OCI-LY7 (cell line): Measurements from ENCODE around the gene CISH. TPM values are rescaled to one million over a fixed set of nuclear protein-coding genes. Genes with fewer than 3 reads are reported as not detected.

ENCODE experiments used
- BruUV-seq: library from RNA; stranded (reverse); fragments of 400-500 nt; replicated peaks from 2 replicates; lab custom pipeline; 2021; lab: Mats Ljungman, UMichigan
- CTCF ChIA-PET: fragments of 300-600 bp; sonication (Branson Sonifier 250); formaldehyde crosslinking; loops from one replicate; lab custom pipeline; 2022; ENCODE audit warnings: antibody characterized with exemption; ENCODE audit not compliant: unreplicated experiment; lab: Charles Lee
- POLR2A ChIA-PET: fragments of 300-600 bp; sonication (Branson Sonifier 250); formaldehyde crosslinking; loops from one replicate; lab custom pipeline; 2022; ENCODE audit warnings: antibody characterized with exemption; lab: Charles Lee
- DNase-seq: peaks from one replicate; pipeline ENCODE4 v3.0.0-alpha.2; 2015; ENCODE audit warnings: low spot score
- H2AFZ ChIP-seq: fragments of 200-600 bp; sonication (generic), shearing (Covaris generic); 2 replicates; pipeline ENCODE4 v1.6.1; 2014; ENCODE audit warnings: mild to moderate bottlenecking, antibody characterized with exemption, low read length, moderate library complexity
- H3K27ac ChIP-seq: fragments of 200-600 bp; sonication (generic); 2 replicates; pipeline ENCODE4 v1.5.1; 2014; ENCODE audit warnings: mixed run types, low read depth, mild to moderate bottlenecking, moderate library complexity, low read length, inconsistent platforms; ENCODE audit not compliant: poor library complexity, severe bottlenecking
- H3K36me3 ChIP-seq: fragments of 200-600 bp; sonication (generic); 2 replicates; pipeline ENCODE4 v1.6.1; 2014; ENCODE audit warnings: mild to moderate bottlenecking, antibody characterized with exemption, low read length, moderate library complexity, mixed read lengths; ENCODE audit not compliant: insufficient read depth
- H3K4me1 ChIP-seq: fragments of 200-600 bp; sonication (generic); 2 replicates; pipeline ENCODE4 v1.5.1; 2014; ENCODE audit warnings: mild to moderate bottlenecking, low read length; ENCODE audit not compliant: insufficient read depth, poor library complexity, severe bottlenecking
- H3K4me2 ChIP-seq: fragments of 200-600 bp; sonication (generic); 2 replicates; pipeline ENCODE4 v1.6.1; 2014; ENCODE audit warnings: mild to moderate bottlenecking, low read length
- H3K4me3 ChIP-seq: fragments of 200-600 bp; sonication (generic); 2 replicates; pipeline ENCODE4 v1.5.1; 2014; ENCODE audit warnings: mild to moderate bottlenecking, low read depth, low read length; ENCODE audit not compliant: poor library complexity, severe bottlenecking
- H3K79me2 ChIP-seq: fragments of 200-600 bp; sonication (generic); 2 replicates; pipeline ENCODE4 v1.6.1; 2016; ENCODE audit warnings: low read depth, mild to moderate bottlenecking, low read length, moderate library complexity, mixed read lengths; ENCODE audit not compliant: insufficient read depth
- H3K9me2 ChIP-seq: fragments of 200-600 bp; sonication (generic); 2 replicates; pipeline ENCODE4 v1.6.1; 2016; ENCODE audit warnings: mild to moderate bottlenecking, low read length, mixed read lengths; ENCODE audit not compliant: insufficient read depth
- H3K9me3 ChIP-seq: fragments of 200-600 bp; sonication (generic); 2 replicates; pipeline ENCODE4 v1.6.1; 2014; ENCODE audit warnings: mild to moderate bottlenecking, mixed run types, low read length, mixed read lengths
- H4K20me1 ChIP-seq: fragments of 200-600 bp; sonication (generic); 2 replicates; pipeline ENCODE4 v1.6.1; 2014; ENCODE audit warnings: mild to moderate bottlenecking, antibody characterized with exemption, low read length, moderate library complexity, mixed read lengths; ENCODE audit not compliant: insufficient read depth
- CTCF ChIP-seq: fragments of 200-600 bp; sonication (generic); conservative IDR thresholded peaks from 2 replicates; pipeline ENCODE4 v1.5.1; 2014; ENCODE audit warnings: mild to moderate bottlenecking, antibody characterized with exemption, low read length, moderate library complexity, mixed read lengths
- EZH2phosphoT487 ChIP-seq: fragments of 200-600 bp; sonication (generic); IDR thresholded peaks from 2 replicates; pipeline ENCODE4 v1.6.1; 2018; ENCODE audit warnings: low read depth, borderline replicate concordance, mild to moderate bottlenecking, mixed run types, antibody characterized with exemption, low read length, moderate library complexity, mixed read lengths
- intact Hi-C: fragments of 100-400 bp; cut with micrococcal nuclease; formaldehyde crosslinking; loops from one replicate; pipeline ENCODE4 v1.10.0; 2022; ENCODE audit not compliant: unreplicated experiment
- total RNA-seq, 2 experiments: library from RNA; depleted of rRNA in 1 of 2; stranded (reverse); fragments of >200 nt in 1 of 2; shearing (Covaris generic) in 1 of 2; gene quantifications; 2 replicates each; pipeline ENCODE4 v1.2.3, GENCODE V29; 2014 to 2022

Gene CISH
- total RNA-seq, 2 experiments from 2014 or later, result not detected

DNA sequence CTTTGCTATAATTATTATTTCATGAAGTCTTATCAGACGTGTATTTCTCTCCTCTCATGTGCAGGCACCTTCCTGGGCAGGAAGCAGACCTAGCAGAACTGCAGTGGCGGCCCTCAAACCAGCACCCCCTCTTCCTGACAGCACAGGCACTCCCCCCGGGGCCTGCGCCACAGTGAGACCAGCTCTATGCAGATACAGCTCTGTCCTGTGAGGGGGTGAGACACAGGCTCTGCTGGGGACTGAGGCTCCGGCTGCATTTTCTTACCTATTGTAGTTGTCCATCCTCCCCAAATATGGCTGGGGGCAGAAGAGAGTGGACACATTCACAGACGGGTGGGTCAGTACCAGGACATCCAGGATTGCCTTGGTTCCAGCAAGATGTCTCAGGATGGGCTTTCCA lies 5.0 kb downstream of the CISH start:
- POLR2A ChIA-PET, result interaction anchor here (0.5 kb wide), 1 partner anchor 90 kb away, joined by 3 read pairs; no protein-coding TSS in a partner anchor
- Histone ChIP-seq H3K4me3 (no peak overlapping the region), H4K20me1 (no peaks in the 10 kb centered on the region), H3K36me3 (no peaks in the 10 kb centered on the region), H3K4me1 (no peaks in the 10 kb centered on the region), H3K9me2 (no peaks in the 10 kb centered on the region), H3K27ac (no peak overlapping the region), H3K79me2 (no peaks in the 10 kb centered on the region), H2AFZ (no peak overlapping the region), H3K9me3 (no peaks in the 10 kb centered on the region), H3K4me2 (no peak overlapping the region)
- CTCF ChIA-PET, result no interaction called here
- no TSS peak for BruUV-seq
- DNase-seq, result no peak
- TF ChIP-seq EZH2phosphoT487 (no peak), CTCF (no peak)
- intact Hi-C loops, result no loop called here

DNA sequence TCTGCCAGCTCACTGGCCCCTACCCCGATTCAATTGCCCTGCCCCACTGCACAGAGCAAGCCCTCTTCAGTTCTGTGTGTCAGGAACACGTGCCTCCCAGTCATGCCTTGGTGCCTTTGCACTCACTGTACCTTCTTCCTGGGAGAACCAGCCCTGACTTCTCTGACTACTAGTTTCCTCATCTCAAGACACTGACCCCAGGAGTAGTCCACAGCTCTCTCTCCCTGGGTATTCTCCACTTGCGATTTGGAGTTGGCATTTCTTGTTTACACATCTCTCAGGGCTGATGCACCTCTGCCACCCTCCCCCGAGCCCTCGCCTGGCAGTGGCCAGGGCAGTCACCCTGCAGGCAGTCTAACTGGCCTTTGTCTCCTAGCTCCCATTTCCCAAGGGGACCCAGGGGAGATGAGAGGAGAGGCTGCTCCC lies 5.7 kb downstream of the CISH start:
- H2AFZ ChIP-seq, result no peak overlapping the region
- CTCF ChIA-PET, result no interaction called here
- BruUV-seq, result no TSS peak
- no peaks in the 10 kb centered on the region for H3K9me3 ChIP-seq
- no peak overlapping the region for H3K4me2 ChIP-seq
- H3K9me2 ChIP-seq, result no peaks in the 10 kb centered on the region
- H3K4me3 ChIP-seq, result no peak overlapping the region
- no peaks in the 10 kb centered on the region for H4K20me1 ChIP-seq
- H3K4me1 ChIP-seq, result no peaks in the 10 kb centered on the region
- no peak for DNase-seq
- no peaks in the 10 kb centered on the region for H3K79me2 ChIP-seq
- TF ChIP-seq CTCF, result no peak
- no peak for TF ChIP-seq EZH2phosphoT487
- no peak overlapping the region for H3K27ac ChIP-seq
- intact Hi-C loops, result no loop called here
- POLR2A ChIA-PET, result interaction anchor here (0.5 kb wide), 1 partner anchor 91 kb away, joined by 3 read pairs; no protein-coding TSS in a partner anchor
- no peaks in the 10 kb centered on the region for H3K36me3 ChIP-seq

DNA sequence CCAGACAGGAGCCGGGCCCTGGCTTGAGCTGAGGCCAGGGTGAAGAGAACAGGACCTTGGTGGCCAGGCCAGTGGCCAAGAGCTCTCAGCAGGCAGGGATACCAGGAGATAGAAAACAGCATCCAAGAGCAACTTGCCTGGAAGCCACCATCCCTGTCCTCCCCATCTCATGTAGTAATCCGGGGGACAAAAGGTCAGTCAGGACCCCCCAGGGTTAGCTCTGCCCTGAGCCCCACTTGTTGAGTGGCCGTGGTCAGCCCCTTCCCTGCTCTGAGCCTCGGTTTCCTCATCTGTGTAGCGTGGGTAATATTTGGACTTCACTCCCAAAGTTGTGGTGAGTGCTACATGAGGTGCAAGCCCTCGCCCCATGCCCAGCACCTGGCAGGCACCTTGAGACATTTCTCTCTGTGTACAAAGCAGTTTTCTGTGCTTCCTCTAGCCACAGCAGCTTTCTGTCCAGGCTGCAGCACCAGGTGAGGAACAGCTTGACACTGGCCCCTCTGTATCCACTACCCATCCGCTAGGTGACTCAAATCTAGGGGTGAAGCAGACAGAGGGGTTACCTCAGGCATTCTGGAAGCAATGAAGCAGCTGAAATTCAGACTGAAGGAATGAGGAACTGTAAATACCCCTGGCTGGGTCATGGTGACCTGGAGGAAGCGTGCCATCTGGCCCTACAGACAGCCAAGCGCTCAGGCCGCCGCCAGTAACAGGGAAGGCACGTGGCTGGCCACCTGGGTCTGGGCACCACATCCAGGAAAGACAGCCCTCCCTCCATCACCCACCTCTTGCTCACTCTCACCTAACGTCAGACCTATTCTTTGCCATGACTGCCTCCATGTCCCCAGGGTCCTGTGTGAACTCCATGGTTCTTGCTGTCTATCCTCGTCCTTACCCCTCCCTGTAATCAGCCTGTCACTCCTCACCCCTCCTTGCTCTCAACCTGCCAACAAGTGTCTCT lies 6.7 kb downstream of the CISH start:
- Histone ChIP-seq H4K20me1 (no peaks in the 10 kb centered on the region), H3K9me2 (no peaks in the 10 kb centered on the region), H3K36me3 (no peaks in the 10 kb centered on the region), H3K79me2 (no peaks in the 10 kb centered on the region), H3K9me3 (no peaks in the 10 kb centered on the region), H3K4me2 (no peak overlapping the region), H2AFZ (no peak overlapping the region), H3K4me1 (no peaks in the 10 kb centered on the region), H3K4me3 (no peak overlapping the region), H3K27ac (no peak overlapping the region)
- ChIA-PET POLR2A (no interaction called here), CTCF (no interaction called here)
- no TSS peak for BruUV-seq
- no peak for TF ChIP-seq EZH2phosphoT487
- TF ChIP-seq CTCF, result no peak
- DNase-seq, result peak; percentile 14
- intact Hi-C loops, result no loop called here
